GM19463 (cell line): ENCODE data around the gene SOST.

Experiments used
- ATAC-seq: cut with Tn5 transposase; IDR thresholded peaks from one replicate; pipeline ENCODE4 v1.9.1; 2021; ENCODE audit warnings: mild to moderate bottlenecking, moderate library complexity; ENCODE audit not compliant: unreplicated experiment

SOST gene

DNA sequence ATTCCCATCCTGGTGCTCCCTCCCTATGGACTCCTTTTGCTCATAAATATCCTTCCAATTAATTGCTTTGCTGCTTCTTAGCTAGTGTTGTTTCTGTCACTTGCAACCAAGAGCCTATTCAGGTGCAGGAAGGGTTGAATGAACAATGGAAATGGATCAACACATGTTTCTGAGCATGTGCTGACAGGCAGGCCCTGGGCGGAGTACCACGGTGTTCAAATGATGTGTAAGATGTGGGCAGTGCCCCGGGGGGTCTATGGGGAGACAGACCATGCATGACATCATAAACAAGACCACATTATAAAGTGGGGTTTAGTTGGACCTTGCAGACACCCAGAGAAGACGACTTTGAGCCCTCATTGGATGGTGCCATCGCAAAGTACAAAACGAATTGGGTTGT lies 48.5 kb downstream of the SOST start:
- ATAC-seq: no peak

DNA sequence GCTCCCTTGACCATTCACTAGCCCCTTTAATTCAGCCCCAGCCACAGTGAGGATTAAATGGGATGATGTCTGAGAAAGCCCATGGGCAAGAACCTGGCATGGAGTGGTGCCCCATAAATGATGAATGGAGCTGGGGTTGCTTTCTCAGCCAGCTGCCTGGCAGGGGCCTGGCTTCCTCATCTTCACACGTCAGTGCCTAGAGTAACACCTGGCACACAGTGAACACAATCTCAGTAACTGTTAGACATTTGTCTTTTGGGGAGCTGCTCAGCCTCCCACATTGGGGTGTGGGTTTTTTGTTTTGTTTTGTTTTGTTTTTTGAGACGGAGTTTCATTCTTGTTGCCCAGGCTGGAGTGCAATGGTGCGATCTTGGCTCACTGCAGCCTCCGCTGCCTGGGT lies 49.4 kb downstream of the SOST start:
- ATAC-seq: no peak

- no peak for ATAC-seq
These were observed 51.4 kb downstream of the SOST start for GRCh38 chr17:43707184-43707583.

DNA sequence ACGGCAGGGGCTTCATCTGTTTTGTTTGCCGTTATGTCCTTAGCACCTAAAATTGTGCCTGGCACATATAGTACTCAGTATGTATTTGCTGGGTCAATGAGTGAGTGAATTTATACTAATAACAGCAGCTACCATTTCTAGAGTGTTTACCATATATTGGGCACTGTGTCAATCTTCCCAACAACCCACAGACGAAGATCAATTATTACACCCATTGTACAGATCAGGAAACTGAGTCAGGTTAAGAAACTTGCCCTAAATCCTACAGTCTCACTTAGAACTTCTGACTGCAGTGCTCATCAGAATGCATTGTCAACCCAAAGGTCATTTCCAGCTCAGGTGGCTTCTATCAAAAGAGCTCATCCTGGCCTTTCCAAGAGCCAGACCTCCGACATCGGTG lies 52.4 kb downstream of the SOST start:
- ATAC-seq: no peak
